NCI-H1436 treated with DMSO at 0.1 percent for 48 hours (cell line): ENCODE data around the gene UGCG.
"Not testable (repeated sequence)": the region's sequence is repeated elsewhere in the genome, so short reads cannot be mapped to it uniquely, and the experiment has no call there.

ENCODE experiments used
- DNase-seq: peaks from one replicate; lab custom pipeline; 2025; lab: John Stamatoyannopoulos, UW

UGCG gene

DNA sequence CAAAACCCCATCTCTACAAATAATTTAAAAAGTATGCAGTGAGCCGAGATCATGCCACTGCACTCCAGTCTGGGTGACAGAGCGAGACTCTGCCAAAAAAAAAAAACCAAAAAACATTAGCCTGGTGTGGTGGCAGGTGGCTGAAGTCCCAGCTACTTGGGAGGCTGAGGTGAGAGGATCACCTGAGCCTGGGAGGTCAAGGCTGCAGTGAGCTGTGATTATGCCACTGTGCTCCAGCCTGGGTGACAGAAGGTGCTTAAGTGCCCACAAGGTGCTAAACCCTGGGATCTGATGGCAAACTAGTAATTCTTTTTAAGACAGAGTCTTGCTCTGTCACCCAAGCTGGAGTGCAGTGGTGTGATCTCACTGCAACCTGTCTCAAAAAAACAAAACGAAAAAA lies 5.7 kb upstream of the UGCG start:
- not testable (repeated sequence) for DNase-seq

DNA sequence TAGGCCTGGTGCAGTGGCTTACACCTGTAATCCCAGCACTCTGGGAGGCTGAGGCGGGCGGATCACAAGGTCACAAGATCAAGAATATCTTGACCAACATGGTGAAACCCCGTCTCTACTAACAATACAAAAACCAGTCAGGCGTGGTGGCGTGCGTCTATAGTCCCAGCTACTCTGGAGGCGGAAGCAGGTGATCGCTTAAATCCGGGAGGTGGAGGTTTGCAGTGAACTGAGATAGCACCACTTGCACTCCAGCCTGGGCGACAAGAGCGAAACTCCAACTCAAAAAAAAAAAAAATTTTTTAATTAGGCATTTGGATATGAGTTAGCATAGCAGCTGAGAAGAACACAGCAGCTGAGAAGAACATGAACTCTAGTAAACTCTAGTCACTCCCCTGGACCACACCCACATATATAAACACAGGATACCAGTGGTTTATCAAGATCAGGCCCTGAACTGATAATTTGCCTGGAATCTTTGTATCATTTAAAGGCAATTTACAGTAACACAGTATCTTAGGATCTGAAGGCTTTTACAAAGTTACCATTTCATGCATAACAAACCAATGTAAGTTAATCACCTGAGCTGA lies 4.6 kb upstream of the UGCG start:
- DNase-seq = no peak

DNA sequence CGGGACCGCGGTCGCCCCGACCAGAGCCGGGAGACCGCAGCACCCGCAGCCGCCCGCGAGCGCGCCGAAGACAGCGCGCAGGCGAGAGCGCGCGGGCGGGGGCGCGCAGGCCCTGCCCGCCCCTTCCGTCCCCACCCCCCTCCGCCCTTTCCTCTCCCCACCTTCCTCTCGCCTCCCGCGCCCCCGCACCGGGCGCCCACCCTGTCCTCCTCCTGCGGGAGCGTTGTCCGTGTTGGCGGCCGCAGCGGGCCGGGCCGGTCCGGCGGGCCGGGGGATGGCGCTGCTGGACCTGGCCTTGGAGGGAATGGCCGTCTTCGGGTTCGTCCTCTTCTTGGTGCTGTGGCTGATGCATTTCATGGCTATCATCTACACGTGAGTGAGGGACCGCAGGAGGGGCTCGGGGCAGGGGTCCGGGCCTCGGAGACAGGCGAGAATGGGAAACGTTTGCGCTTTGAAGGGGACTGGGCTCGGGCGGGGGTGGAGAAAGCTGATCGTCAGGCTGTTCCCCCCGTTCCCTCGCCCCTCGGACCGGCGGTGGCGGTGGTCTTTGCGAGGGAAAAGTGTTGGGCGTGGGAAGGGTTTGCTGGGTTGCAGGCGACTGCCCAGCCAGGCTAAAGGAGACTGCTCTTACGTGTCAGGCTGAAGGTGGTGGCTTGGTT lies 457 bp downstream of the UGCG start:
- no peak for DNase-seq

DNA sequence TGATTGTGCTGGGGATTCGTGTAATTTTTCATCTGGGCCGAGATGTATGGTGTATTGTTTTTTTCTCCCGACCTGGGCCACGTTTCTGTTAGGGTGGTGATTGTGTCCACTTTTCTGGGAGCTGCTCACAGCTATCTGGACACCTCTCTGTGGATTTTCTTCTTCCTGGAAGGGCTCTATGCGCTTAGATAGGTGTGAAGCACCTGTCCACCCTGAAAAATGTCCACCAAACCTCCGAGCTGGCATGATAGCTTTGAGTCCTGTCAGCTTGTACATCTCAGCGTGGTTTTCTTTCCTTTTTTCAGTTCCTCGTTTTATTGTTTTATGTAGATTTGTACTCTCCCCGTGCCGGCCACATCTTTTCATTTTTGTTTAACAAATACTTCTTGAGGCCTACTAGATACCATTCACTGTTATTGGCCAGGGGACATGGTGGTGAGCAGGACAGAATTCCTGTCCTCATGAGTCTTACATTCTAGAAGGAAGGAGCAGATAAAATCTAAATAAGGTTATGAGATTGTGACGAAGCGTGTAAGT lies 1.1 kb downstream of the UGCG start:
- DNase-seq = no peak

DNA sequence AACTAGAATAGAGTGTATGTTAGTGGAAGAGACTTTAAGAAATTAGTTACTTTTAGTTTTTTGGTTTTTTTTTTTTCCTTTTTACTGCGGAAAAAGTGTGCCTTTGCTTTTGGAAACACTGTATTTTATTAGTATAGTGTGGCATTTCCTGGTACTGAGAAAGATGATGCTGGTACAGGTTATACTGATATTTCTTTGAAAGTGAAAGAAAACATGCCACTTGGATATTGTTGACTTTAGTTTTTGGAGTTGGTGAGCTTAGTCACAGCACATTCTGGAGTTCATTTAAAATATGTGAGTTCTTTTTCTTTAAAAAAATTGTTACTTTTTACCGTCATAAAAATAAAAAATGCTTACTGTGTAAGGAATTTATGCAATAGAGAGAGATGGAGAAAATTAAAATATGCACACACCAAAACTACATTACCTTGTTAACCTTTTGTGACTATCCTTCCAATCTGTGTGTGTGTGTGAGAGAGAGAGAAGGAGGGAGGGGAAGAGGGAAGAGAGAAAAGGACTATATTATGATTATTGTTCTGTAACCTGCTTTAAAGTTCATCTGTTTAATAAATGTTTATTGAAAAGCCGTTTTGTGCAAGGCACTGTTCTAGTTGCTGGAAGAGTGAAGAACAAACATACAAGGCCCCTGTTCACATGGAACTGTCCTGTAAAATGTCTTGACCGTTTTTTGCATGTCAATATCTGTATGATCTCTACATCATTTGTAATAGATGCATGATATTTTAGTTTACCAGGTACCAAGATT lies 1.9 kb downstream of the UGCG start:
- DNase-seq = no peak

DNA sequence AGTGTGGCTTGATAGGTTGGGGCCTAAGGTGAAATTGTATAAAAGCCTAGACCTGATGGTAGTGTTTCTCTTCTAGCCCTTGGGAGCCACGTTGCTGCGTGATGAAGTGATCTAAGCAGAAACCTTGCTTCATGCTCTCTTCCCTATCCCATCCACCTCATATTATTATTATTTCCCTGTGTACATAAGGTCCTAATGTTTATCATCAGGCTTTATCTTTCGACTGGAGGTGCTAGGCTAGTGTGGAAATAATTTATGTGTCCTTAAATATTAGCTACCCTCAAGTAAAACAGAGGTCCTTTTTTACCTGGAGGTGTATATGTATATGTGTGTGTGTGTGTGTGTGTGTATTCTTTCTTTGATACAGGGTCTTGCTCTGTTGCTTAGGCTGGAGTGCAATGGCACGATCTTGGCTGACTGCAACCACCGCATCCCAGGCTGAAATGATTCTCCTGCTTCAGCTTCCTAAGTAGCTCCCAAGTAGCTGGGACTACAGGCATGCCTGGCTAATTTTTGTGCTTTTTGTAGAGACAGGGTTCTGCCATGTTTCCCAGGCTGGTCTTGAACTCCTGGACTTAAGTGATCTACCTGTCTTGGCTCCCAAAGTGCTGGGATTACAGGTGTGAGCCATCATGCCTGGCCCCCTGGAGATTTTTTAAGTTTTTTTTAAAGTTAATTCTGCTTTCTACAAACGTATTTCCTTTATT lies 3.7 kb downstream of the UGCG start:
- no peak for DNase-seq

DNA sequence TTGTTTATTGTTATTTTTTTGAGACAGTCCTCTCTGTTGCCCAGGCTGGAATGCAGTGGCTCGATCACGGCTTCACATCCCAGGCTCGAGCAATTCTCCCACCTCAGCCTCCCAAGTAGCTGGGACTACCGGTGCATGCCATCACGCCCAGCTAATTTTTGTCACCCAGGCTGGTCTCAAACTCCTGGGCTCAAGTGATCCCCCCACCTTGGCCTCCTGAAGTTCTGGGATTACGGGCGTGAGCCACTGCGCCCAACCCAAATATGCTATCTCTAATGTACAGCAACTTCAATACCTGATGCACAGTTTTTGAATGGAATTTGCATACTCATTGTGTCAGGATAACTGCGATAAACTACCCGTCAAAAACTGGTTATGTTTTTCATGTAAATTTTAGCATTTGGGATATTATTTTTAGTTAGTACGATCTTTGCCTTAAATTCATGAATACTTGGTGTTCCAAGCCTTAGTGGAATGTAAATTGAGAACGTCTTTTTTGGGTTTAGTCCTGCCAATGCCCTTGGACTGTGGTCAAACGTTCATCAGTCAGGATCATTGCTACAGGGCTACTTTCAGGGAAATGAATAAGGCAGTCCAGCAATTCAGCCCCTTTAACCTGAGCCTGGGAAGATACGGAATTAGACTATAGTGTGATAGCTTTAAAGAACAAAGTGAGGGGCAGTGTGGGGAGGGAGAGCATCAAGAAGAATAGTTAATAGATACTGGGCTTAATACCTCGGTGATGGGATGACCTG lies 4.4 kb downstream of the UGCG start:
- DNase-seq = no peak

DNA sequence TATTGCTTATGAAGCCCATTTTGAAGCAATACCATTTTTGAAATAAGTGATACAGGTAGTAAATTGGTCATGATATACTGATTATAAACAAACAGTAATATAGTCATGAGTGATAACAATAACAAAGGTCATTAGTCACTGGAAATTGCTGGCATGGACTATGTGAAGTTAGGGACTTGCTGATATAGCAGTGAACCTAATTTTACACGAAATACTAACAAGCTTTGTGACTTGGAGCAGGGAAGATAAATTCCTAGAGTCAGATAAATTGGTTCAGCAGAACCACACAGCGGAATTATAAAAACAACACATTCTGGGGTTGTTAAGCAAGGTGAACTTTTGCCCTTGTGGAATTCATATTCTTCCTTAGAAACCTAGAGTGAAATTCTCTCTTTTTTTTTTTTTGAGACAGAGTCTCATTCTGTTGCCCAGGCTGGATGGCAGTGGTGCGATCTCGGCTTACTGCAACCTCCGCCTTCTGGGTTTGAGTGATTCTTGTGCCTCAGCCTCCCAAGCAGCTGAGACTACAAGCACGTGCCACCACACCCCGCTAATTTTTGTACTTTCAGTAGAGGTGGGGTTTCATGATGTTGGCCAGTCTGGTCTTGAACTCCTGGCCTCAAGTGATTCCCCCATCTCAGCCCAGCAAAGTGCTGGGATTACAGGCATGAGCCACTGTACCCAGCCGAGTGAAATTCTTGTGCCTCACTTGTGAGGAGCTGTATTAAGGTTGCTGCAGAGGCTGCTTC lies 6.0 kb downstream of the UGCG start:
- no peak for DNase-seq

DNA sequence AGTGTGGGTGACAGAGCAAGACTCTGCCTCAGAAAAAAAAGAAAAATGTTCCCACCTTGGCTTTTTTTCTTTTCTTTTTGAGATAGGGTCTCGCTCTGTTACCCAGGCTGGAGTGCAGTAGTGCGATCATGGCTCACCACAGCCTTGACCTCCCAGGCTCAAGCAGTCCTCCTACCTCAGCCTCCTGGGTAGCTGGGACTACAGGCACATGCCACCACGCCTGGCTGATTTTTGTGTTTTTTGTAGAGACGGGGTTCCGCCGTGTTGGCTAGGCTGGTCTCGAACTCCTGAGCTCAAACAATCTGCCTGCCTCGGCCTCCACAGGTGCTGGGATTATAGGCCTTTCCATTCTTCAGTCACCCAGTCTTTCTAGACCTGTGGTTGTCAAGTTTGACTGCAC lies 6.9 kb downstream of the UGCG start:
- DNase-seq = not testable (repeated sequence)

DNA sequence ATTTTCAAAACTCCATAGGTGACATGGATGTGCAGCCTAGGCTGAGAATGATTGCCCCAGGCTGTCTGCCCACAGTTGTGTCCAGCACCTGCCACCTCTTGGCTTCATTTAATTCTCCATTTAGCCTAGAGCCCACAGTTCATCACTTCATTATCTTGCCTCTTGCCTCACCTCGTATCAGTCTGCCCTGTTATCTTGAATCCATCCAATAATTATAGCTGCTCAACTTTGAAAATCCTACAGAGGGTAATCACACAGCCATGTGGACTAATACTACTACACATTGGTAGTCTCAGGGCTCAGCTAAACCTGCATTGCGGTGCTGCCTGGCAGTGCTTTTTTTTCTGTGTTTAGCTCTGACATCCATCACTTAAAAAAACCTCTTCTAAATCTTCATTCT lies 7.4 kb downstream of the UGCG start:
- no peak for DNase-seq

DNA sequence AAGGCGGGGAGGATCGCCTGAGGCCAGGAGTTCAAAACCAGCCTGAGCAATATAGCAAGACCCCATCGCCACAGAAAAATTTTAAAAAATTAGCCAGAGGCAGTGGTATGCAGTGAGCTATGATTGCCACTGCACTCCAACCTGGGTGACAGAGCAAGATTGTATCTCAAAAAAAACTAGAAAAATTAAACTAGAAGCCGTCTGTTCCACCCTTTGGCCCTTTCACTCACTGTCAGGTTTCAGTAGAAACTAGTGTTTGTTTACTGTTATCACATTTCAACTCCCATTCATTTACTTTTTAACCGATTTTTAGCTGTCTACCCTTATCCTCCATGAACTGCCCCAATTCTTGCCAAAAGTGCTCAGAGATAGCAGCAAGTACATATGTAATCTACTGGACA lies 8.3 kb downstream of the UGCG start:
- no peak for DNase-seq

DNA sequence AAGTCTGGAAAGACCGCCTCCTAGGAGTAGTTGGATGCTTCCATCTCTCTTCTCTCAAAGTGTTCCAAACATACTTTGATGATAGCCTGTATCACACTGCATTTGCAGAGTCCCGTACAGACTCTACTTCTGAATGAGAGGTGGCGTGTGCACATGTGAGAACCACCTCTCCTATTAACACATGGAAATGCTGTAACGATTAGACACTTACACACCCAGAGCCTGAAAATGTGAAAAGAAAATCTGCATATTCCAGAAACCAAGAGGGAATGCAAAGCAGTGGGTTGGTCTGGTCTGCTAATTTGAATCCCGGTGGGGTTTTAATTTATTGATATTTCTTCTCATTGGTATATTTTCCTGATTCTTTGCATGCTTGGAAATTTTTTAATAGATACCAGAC lies 10.5 kb downstream of the UGCG start:
- DNase-seq = no peak

DNA sequence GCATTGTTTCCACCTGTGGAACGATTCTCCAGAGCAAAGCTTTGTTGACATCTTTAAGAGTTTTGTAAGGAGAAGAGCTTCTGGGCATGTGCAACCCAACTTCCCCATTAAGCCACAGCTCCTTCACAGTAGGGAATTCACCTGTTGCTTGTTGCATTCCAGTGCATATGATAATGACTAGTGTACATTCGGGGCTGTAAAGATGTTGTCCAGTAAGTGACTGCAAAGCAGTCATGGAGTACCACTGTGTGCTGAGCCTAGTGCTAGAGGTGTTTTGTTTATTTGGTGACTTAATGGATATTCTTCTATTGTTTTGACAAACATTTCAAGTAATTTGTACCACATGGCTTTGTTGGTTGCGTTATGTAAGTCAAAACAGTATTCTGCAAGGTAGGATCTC lies 12.8 kb downstream of the UGCG start:
- DNase-seq = no peak

DNA sequence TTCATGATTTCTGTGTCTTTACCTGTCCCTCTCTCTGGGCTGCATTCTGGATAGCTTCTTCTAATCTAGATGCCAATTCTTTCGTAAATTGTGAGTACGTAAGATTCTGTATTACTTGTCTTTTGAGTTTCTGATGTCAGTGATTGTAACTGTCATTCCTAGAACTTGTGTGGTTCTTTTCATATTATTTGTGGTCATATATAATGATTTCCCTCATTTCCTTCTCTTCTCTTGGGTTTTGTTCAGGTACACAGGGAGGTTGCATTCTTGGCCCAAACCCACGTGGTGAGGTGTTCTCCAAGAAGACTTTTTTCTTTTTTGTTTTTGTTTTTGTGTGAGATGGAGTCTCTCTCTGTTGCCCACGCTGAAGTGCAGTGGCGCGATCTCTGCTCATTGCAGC lies 13.8 kb downstream of the UGCG start:
- no peak for DNase-seq

DNA sequence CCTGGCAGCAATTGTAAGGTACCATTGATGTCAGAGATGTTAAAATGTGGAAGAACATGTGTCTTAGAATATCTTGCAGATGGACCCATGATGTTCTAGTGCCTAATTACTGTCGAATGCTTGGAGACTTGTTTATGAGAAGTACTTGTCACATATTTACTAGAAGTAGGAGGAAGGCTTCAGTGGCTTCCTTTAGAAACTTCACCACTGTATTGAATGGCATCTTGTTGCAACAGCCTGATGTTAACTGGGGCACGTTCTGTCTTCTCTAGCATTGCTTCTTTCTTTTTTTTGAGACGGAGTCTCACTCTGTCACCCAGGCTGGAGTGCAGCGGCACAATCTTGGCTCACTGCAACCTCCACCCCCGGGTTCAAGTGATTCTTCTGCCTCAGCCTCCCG lies 16.5 kb downstream of the UGCG start:
- DNase-seq = no peak

DNA sequence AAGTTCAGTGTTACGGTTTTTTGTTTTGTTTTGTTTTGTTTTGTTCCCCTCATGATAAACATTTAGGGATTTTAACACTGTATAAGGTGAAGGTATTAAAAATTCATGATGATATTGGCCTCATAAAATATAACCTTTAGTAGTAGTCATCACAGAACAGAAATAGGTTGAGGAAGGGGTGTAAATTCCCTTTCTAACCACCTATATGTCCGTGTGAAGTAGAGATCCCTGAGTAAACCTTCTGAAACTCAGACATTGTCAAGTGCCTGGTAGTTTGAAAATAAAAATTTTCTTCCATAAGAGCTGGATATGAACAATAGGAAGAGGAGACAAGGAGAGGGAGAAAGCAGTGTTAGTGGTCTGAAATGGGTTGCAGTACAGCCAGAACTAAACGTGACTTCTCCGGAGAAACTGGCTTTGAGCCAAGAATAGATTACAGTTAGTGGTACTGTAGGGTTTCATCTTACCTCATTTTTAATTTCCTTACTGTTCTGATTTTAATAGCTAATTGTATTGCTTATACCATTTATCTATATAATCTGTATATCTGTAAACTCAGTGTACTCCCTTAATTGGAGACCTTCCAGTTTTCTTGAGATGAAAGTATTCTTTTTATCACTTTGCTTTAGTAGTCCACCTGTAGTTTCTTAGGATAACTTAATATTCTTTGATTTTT lies 18.3 kb downstream of the UGCG start:
- peak; percentile 30 for DNase-seq

DNA sequence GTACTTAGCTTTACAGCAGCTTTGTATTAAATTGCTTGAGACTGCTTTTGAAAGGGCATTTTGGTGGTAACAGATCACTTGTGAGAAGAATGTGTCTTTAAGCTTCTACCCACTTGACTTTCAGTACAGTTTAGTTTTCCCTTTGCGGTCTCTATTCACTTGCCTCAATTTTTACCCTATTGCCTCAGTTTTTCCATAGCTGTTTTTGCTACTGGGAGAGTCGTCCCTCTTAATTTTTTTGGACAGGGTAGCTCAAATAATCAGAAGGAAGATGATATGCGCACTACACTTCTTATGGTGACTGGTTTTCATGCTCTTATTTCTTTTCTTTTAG lies 18.8 kb downstream of the UGCG start:
- DNase-seq = no peak

DNA sequence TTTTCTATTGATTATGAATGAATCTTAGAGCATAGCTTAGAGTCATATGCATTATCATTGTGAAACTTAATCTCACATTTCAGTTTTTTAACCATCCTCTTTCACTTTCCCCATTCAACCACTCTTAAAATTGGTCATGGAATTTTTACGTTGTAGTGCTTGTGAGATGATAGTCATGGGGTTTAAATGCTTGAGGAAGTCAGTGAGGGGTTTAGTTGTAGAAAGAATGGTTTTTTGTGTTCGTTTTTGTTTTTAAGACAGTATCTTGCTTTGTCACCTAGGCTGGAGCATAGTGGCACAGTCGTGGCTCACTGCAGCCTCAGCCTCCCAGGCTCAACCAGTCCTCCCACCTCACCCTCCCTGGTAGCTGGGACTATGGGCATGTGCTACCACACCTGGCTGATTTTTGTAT lies 19.6 kb downstream of the UGCG start:
- no peak for DNase-seq

DNA sequence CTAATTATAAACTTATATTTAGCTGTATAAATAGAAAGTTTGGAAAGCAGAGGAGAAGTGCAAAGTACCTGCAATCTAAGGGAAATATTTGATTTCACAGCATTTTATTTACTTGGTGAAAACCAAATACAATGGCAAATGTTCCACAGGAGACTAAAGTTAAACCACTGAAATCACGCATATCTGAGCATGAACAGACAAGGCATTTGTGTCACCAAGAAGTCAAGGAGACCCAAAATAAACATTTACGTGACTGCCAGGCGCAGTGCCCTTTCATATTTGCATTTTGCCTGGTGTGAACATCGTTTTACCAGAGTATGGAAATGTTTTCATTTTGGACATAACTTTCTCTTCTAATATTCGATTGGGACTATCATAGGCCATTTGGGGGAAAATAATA lies 20.6 kb downstream of the UGCG start:
- DNase-seq = no peak

DNA sequence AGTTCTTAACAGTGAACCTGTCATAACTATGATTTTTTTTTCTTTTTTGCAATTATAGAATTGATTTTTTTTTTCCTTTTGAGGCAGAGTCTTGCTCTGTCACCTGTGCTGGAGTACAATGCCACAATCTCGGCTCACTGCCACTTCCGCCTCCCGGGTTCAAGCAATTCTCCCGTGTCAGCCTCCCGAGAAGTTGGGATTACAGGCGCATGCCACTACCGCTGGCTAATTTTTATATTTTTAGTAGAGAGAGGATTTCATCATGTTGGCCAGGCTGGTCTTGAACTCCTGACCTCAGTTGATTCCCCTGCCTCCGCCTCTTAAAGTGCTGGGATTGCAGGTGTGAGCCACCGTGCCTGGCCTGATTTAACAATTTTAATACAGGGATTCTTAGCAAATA lies 21.4 kb downstream of the UGCG start:
- DNase-seq = no peak

DNA sequence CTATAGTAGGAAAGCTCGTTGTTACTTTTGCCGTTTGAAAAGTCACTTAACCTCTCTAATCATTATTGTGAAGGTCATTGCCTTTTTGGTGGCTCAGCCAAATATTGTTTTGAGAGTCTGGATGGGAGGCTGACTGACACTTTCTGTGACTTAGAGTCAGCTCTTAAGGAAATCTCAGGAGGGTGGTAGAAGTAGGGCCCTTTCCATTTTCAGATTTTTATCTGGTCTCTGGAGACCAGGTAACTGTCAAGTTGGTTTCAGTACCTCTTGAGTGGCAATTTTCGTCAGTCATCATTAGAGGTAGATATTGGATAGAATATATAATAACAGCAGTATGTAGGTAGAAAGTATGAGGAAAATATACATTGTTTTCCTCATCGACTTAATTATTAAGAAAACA lies 23.3 kb downstream of the UGCG start:
- DNase-seq = no peak
